Measurements from ENCODE around the gene RRP36.
"Not testable (repeated sequence)": the region's sequence is repeated elsewhere in the genome, so short reads cannot be mapped to it uniquely, and the experiment has no call there.

RRP36 gene

DNA sequence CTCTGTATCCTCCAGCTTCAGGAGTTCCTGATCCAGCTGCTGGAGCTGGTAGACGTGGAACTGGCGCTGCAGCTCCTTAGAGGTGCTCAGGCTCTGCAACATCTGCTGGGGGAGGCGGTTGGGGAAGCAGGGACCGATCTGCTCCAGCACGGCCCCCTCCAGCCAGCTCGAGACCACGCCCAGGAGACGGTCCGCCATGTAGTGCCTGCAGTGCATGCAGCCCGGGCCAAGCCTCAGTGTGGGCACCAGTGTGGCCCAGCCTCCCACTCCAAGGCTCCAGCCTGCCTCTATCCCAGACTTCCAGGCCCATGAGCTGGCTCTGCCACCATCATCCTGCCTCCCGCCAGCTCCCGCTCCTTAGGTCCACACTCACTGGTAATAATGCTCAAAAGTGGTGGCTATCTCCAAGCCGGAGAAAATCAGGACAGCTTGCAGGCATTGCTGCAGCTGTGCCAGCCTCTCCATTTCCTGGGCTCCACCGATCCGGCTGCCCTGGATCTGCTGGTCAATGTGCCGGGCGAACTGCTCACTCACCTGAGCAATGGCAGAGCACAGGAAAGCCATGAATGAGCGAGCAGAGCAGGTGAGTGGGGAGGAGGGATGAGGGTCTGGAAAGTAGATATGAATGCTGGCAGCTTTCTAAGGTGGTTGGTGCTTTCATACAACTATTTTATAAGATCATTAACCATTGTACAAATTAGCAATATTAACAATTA lies 19.3 kb downstream of the RRP36 start:
- DNase-seq, result no peak

DNA sequence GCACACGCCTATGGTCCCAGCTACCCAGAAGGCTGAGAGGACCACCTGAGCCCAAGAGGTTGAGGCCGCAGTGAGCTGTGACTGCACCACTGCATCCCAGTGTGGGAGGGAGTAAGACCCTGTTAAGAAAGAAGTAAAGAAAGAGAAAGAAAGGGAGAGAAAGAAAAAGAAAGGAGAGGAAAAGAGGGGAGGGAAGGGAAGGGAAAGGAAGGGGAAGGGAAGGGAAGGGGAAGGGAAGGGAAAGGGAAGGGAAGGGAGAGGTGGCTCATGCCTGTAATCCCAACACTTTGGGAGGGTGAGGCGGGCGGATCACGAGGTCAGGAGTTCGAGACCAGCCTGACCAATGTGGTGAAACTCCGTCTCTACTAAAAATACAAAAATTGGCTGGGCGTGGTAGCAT lies 20.1 kb downstream of the RRP36 start:
- DNase-seq, result not testable (repeated sequence)

DNA sequence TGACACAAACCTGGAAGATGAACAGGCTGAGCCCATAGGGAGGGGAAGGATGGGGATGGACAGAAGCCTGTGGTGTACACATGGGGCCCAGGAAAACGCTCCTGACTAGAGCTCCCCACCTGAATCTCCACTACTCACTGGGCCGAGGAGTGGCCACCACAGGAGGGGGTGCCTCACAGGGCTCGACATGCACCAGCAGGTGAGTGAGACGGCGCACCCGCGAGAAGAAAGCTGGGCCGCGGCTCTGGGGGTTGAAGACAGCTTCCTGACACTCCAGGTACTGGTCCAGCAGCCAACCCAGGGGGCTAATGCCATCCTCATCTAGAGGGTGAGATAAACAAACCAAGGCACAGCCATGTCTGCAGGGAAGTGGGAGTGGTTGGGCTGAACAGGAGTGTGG lies 21.9 kb downstream of the RRP36 start:
- no peak for DNase-seq

DNA sequence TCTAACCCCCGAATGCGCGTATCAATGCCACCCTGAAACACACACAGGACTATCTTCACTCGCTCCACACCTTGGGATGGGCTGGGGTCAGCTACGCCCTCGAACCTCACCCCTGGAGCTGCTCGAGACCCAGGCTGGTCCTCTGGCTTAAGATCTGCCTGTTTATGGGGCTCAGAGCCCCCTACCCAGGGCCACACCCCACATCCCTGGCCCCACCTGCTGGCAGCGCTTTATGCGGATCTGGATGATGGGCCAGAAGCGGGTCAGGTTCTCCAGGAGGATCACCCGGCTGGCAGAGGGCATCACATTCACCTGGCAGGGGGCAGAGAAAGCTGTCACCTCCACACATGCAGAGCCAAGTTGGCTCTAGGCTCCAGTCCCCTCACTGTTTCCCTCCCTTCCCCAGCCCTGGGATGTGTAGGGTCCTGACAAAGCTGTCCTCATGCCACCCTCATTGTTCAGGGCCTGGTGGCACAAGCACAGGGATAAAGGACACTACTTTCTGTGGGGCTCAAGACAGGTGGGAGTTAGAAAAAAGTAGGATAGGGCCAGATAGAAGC lies 24.0 kb downstream of the RRP36 start:
- no peak for DNase-seq

DNA sequence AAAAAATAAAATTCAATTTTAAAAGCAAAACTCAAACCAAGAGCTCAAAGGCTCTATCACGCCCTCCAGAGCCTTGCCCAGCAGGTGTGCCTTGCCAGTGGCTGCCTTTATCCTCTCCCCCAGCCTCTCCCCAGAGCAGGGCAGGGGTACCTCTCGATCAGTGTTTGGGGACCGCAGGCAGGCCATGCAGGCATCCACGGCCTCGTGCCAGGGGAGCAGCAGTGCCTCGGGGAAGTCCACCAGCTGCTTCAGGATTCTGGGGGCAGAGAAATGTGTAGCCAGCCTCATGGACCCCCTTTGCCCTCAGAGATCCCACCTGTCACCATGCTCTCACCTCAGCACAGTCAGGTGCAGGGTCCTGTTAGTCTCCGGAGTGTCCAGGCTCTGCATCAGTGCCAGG lies 26.6 kb downstream of the RRP36 start:
- no peak for DNase-seq

DNA sequence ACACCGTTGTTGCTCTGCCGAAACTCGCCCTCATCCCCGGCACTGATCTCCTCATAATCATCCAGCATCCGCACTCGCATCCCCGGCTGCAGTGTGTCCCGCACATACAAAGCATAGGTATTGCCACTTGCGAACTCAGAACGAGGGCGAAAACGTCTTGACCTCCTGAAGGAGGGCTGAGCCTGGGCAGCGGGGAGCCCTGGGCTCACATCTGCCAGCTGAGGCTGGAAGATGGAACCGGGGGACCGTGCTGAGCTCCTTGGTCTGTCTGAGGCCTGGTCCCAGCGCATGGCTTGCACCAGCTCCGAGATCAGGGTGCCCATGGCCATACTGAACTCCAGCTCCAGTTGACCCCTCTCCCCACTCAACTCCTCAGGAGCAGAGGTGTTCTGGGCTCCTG lies 29.6 kb downstream of the RRP36 start:
- DNase-seq, result no peak

DNA sequence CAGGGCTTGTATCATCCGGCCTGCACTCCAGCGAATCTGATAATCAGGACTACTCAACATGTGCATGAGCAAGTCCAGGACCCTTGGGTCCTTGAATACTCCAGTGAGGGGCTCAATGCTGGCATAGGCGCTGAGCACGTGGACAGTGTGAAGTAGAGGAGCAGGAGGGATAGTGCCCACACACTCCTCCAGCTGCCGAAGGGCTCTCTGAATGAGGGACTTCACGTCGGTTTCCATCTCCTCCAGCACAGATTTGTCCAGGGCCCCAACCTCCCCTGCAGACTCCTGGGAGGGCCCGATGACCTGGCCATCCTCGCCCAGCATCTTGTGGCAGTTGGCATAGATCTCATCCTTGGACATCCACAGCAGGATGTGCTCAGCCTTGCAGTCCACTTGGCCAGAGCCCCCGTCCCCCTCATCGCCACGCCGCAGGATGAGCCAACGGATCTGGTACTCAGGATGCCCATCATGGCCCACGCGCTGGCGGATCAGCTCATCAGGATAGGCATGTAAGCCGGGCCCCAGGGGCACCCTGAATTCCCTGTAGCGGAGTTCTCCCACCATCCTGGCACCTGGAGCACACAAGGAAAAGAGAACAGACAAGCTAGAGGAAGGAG lies 30.9 kb downstream of the RRP36 start:
- DNase-seq, result no peak

DNA sequence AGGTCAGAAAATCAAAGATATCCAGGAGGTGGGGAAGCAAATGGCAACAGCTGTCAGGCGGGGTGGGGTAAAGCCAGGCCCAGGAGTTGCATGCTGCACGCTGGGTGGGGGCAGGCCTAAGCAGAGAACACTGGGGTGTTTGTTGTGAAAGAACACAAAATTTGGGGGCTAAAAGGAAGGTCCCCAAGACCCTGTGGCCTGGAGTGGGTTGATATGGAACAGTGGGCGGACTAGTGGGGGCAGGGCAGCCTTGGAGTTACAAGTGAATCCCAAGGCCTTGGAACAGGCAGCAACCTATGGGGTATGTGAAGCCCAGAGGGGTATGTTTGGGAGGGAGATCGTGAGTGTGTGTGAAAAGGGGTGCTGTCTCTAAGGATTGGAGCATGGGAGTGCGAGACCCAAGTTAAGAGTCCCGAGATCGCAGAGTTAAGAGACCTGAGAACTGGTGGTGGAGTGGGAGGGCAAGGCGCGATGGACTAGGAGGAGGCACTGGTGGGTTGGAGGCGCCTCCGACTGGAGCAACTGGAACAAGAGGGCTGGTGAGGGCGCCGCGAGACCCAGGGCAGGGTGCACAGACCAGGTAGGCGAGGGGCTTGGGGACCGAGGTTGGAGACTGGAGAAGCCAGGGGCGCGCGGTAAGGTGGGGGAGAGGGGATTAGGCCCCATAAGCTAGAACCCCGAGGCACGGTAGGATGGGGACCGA lies 31.6 kb downstream of the RRP36 start:
- peak; percentile 39 for DNase-seq

DNA sequence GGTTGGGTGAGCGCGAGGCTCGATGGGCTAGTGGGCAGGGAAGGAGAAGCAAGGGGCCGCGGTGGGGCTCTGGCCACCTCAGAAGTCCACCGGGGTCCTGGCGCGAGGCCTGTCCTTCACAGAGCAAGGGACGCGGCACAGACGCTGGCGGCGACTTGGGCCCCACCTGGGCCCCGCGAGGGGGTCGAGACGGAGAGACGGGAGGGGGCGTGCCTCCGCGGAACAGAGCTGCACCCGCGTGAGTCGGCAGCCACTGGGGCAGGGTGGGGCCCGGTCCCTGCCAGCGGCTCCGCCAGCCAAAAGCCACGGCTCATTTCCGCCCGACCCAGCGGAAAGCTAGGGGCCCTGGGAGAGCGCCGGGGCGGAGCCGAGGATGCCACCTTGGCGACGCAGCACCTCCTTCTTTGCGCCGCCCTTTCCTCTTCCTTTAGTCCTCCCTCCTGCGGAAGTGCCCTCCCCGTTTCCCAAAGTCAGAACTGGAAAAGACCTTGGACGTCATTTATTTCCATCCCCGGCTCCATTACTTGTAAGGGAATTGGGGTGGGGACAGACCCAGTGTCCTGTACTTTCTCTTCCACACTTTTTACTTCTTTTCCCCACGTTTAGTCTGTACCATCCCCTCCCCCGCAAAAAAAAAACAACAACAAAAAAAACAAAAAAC lies 32.3 kb downstream of the RRP36 start, which contains the start of gene CUL7:
Gene CUL7 (minus strand): TSS at position 307 of the 661 bp plus-strand sequence. CDS start 1,063 bp downstream, outside the sequence.
- DNase-seq, result peak; percentile 88

DNA sequence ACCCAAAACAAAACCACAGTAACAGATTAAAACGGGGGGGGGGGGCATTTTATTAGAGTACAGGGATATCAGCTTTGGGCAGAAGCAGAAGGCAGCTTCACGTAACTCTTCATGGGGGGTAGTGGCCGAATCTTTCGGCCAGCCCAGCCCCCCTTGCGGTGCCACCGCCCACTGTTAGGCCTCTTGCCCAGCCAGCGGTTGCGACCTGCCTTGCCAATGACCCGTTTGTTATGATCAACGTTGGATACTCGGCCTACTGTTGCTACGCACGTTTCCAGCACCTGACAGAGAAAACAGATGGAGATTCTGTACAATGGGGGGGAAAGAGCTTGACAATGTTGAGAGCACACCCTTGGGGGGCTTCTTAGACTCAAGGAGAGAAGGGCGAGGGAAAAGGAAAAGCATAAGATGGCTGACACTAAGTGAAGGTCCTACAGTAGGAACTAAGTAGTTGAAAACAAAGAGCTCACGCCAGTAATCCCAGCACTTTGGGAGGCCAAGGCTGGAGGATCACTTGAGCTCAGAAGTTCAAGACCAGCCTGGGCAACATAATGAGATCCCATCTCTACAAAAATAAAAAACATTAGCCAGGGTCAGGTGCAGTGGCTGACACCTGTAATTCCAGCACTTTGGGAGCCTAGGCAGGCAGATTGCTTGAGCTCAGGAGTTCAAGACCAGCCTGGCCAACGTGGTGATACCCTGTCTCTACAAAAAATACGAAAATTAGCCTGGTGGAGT lies 33.0 kb downstream of the RRP36 start:
- no peak for DNase-seq

DNA sequence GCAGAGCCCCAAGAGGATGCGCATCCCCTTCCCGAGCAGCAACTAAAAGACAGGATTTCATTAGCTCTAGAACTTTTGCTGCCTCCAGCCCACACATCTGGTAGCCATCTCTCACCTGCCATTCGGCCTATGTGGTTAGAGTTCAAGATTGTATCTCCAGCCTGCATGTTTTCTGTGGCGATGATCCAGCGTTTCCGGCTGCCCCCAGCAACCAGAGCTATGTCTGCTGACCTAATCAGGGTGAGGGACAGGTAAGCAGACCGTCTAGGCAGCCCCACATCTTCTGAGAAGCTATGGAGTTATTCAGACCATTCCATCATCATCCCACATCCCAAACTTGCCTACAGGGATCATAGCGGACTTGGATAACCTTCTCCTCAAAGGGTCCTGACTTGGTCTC lies 34.5 kb downstream of the RRP36 start:
- no peak for DNase-seq

DNA sequence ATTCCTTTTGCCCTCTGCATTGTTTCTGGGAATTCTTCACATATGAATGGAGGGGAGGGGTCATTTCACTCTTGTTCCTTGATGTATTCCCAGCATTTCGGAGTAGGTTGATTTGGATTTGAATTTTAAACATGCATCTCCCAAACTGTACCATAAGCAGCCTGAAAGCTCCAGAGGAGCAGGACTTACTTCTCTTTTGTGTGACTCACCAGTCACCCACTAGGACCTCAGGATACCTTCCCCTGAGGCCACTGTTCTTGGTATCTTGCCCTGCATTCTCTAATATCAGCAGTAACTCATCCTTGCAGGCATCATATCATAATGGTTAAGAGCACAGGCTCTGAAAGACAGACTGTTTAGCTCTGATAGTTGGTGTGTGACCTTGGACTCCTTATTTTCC lies 37.1 kb downstream of the RRP36 start:
- DNase-seq, result no peak

DNA sequence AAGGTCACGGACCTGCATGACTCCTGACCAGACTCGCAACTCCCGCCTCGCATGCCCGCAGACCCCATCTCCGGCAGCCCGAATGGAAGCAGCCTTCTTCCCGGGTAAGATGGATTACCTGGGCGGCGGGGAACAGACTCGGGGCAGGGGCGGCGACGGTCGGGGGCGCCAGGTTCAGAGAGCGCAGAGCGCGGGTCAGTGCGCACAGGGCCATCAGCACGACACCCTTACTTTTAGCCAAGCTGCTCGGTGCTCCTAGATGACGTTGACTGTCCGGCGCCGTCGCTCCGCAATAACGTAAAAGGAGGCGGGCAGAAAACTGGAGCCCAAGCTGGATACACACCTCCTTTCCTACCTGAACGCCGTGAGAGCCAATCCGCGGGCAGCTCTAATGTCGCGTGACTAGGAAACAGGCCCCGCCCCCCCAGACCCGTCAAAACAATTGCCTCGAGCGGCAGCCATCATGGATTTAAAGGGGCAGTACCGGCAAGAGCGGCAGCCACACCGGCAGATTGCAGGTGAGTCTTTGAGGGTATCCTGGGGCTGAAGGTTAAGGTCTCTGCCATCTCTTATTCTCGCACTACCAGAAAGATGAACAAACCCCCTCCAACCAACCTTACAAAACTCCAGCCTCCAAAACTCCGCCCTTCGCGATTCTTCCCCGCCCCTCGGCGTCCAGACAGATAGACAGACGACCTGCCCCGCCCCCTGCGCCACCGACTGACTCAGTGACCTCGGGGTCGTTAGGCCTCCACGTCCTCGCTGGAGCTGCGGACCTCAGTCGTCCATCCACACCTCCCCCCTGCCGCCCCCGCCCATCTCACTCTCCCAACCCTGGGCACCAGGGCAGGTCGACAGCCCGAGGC lies 38.0 kb downstream of the RRP36 start, which contains the start of the genes KLC4 and MRPL2:
Gene KLC4 (plus strand): TSS at position 464 of the 866 bp plus-strand sequence. CDS start 1,705 bp downstream, outside the sequence.
Gene MRPL2 (minus strand): TSS at position 267 of the 866 bp plus-strand sequence. CDS start 53 bp downstream, at position 214.
- DNase-seq, result peak; percentile 96

DNA sequence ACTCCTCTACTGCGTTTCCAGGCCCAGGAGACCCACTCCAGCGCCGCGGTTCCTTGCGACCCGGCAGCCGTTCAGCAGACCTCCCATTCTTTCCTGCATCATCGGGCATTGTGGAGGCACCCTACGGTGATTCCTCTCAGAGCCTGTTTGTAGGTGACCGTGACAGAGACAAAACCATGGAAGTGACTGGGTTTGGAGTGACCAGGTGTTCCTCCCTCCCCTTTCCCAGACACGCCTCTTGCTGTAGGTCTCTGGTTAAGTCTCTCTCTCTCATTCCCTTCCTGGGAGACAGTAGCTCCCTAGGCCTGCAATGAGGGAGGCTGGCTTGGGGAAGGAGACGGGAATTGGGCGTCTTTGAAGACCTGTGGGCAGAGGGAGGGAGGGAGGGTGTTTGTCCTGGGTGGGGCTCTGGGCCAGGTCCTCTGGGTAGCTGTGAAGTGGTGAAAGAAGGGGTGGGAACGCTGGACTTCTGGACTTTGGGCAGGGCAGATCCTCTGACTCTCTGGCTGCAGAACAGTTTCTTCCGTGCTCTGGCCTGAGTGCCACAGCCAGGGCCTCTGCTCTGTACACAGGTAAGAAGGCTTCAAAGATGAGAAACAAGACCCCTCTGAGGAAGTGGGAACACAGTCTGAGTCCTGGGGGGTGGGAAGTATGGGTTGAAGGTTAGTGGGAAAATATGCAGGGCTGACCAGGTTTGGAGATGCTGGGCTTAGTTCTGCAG lies 38.8 kb downstream of the RRP36 start:
- DNase-seq, result no peak

DNA sequence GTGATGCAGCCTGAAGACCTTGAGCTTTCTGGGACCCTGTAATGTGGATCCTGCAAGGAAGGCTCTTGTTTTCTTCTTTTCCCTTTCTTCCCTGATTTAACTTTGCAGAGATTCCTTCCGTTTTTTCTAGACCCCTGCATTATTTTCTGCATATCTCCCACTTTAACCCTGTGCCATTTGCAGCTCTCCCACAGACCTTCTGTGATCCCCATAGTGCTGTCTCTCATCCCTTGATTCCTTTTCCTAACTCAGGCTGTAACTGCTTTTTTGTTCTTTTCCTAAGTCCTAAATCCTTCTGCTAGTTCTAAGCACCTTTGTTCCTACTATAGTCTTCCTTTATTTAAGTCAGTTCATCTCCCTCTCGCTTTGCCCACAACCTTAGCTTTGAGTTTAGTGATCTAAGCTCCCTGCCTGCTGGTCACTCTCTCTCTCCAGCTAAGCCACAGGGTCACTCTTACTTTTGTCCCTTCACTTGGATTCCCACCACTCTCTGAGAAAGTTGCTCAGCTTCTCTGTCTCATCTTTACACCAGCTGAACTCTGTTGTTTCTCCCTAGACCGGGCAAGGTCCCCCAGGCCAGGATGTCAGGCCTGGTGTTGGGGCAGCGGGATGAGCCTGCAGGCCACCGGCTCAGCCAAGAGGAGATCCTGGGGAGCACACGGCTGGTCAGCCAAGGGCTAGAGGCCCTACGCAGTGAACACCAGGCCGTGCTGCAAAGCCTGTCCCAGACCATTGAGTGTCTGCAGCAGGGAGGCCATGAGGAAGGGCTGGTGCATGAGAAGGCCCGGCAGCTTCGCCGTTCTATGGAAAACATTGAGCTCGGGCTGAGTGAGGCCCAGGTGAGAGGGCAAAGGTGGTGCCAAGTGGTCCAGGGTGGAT lies 39.6 kb downstream of the RRP36 start:
- no peak for DNase-seq

DNA sequence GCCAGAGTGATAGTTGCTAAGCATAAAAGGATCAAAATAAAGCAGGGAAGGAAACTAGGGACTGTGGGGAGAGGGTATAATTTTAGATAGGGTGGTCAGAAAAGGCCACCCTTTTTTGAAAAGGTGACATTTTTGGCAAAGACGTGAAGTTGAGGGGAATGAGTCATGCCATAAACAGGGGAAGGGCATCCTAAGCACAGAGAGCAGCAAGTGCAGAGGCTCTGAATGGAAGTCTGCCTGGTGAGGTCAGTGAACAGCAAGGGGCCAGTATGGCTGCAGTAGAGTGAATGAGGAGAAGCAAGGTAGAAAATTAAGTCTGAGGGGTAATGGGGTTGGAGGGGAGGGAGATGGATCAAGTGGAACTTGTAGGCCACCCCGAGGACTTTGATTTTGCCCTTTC lies 40.4 kb downstream of the RRP36 start:
- no peak for DNase-seq

DNA sequence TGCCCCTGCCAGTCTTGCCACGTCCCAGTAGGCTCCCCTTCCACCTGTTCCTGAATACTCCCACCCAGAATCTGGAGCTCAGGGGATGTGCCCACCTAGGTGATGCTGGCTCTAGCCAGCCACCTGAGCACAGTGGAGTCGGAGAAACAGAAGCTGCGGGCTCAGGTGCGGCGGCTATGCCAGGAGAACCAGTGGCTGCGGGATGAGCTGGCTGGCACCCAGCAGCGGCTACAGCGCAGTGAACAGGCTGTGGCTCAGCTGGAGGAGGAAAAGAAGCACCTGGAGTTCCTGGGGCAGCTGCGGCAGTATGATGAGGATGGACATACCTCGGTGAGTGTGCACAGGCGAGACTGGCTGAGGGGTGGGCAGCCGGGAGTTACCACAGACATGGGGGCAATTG lies 41.4 kb downstream of the RRP36 start:
- no peak for DNase-seq

DNA sequence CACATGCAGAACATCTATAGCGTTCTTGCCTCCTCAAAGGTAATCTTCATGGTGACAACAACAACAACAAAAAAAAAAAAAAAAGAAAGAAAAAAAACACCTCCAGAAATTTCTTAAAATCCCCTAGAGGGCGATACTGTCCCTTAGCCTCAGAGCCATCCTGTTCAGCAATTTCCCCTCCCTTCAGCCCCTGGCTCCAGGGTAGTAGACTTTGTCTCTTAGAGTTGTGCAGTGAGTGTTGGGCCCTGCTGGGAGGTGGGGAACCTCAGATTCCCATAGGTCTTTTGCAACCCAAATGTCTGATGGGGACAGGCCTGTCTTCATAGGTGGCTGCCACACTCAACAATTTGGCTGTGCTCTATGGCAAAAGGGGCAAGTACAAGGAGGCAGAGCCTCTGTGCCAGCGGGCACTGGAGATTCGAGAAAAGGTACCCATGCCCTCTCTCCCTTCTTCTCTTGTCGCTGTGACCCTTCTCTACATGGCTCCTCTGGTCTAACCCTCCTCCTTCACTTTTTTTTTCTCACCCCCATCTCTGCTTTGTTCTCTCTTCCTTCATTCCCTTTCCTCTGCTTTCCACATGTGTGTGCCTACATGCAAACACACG lies 48.7 kb downstream of the RRP36 start:
- DNase-seq, result no peak

Data from stimulated activated CD4-positive, alpha-beta T cell treated with anti-CD3 and anti-CD28 coated beads, Interleukin-12 subunit alpha, Interleukin-12 subunit beta, amount 100 ng/mL, for 4 hours (primary cell).